ENCODE measurements around the gene GABRG3.
"Not testable (repeated sequence)": the region's sequence is repeated elsewhere in the genome, so short reads cannot be mapped to it uniquely, and the experiment has no call there.

The GABRG3 gene

GRCh38 chr15:27182561-27183110 is 211.7 kb downstream of the GABRG3 start:
- no peak for DNase-seq (ENCODE audit: low read depth)

- no peak for DNase-seq (ENCODE audit: low read depth)
Observed at GRCh38 chr15:27183201-27183600, 212.2 kb downstream of the GABRG3 start.

GRCh38 chr15:27191515-27191914 is 220.5 kb downstream of the GABRG3 start:
- not testable (repeated sequence) for DNase-seq (ENCODE audit: low read depth)

- no peak for DNase-seq (ENCODE audit: low read depth)
Observed at GRCh38 chr15:27196691-27197090, 225.7 kb downstream of the GABRG3 start.

GRCh38 chr15:27201425-27201824 is 230.4 kb downstream of the GABRG3 start:
- no peak for DNase-seq (ENCODE audit: low read depth)

- no peak for DNase-seq (ENCODE audit: low read depth)
Observed at GRCh38 chr15:27210176-27210575, 239.2 kb downstream of the GABRG3 start.

- no peak for DNase-seq (ENCODE audit: low read depth)
Observed at GRCh38 chr15:27214032-27214431, 243.1 kb downstream of the GABRG3 start.

GRCh38 chr15:27214961-27215360 is 244.0 kb downstream of the GABRG3 start:
- no peak for DNase-seq (ENCODE audit: low read depth)

GRCh38 chr15:27218426-27218825 is 247.4 kb downstream of the GABRG3 start:
- DNase-seq (ENCODE audit: low read depth), result no peak

- no peak for DNase-seq (ENCODE audit: low read depth)
Observed at GRCh38 chr15:27219636-27220035, 248.7 kb downstream of the GABRG3 start.

- no peak for DNase-seq (ENCODE audit: low read depth)
Observed at GRCh38 chr15:27220199-27220598, 249.2 kb downstream of the GABRG3 start.

- DNase-seq (ENCODE audit: low read depth), result no peak
Observed at GRCh38 chr15:27222479-27222878, 251.5 kb downstream of the GABRG3 start.

- DNase-seq (ENCODE audit: low read depth), result no peak
Observed at GRCh38 chr15:27223179-27223578, 252.2 kb downstream of the GABRG3 start.

- no peak for DNase-seq (ENCODE audit: low read depth)
Observed at GRCh38 chr15:27231811-27232210, 260.8 kb downstream of the GABRG3 start.

GRCh38 chr15:27232876-27233275 is 261.9 kb downstream of the GABRG3 start:
- DNase-seq (ENCODE audit: low read depth), result no peak

- no peak for DNase-seq (ENCODE audit: low read depth)
Observed at GRCh38 chr15:27234593-27234992, 263.6 kb downstream of the GABRG3 start.

GRCh38 chr15:27235161-27235560 is 264.2 kb downstream of the GABRG3 start:
- DNase-seq (ENCODE audit: low read depth), result no peak

- DNase-seq (ENCODE audit: low read depth), result no peak
Observed at GRCh38 chr15:27235681-27236080, 264.7 kb downstream of the GABRG3 start.

GRCh38 chr15:27237319-27237939 is 266.4 kb downstream of the GABRG3 start:
- DNase-seq (ENCODE audit: low read depth), result no peak

GRCh38 chr15:27238209-27238608 is 267.2 kb downstream of the GABRG3 start:
- no peak for DNase-seq (ENCODE audit: low read depth)

- no peak for DNase-seq (ENCODE audit: low read depth)
Observed at GRCh38 chr15:27238707-27239423, 267.9 kb downstream of the GABRG3 start.

GRCh38 chr15:27241943-27242342 is 271.0 kb downstream of the GABRG3 start:
- DNase-seq (ENCODE audit: low read depth), result no peak

- no peak for DNase-seq (ENCODE audit: low read depth)
Observed at GRCh38 chr15:27244047-27244446, 273.1 kb downstream of the GABRG3 start.

- no peak for DNase-seq (ENCODE audit: low read depth)
Observed at GRCh38 chr15:27248251-27248650, 277.3 kb downstream of the GABRG3 start.
